Tibial artery (tissue), 4 donors: Measurements from ENCODE around the gene CDC42BPA.

Experiments used
- DNase-seq, 2 donors: peaks; one replicate each; pipeline ENCODE4 v3.0.0-alpha.2; 2019
- H3K27ac ChIP-seq, 2 donors: fragments of 200-600 bp; sonication (generic) in 1 of 2; 1 replicate in 1 of 2; 2 replicates in 1 of 2; pipeline ENCODE4 v1.5.1; 2018 to 2019; ENCODE audit warnings: mild to moderate bottlenecking in 1 of 2
- H3K27me3 ChIP-seq, 2 donors: fragments of 200-600 bp; sonication (generic) in 1 of 2; one replicate each; pipeline versions ENCODE4 v1.5.1 to v1.6.0; 2016 to 2019
- H3K36me3 ChIP-seq, 3 donors: fragments of 200-600 bp; sonication (generic) in 2 of 3; one replicate each; pipeline ENCODE4 v1.5.1; 2016 to 2019; ENCODE audit warnings: mild to moderate bottlenecking in 2 of 3
- H3K4me1 ChIP-seq, 4 donors: fragments of 200-600 bp; sonication (generic) in 2 of 4; 1 replicate in 3 of 4; 2 replicates in 1 of 4; pipeline ENCODE4 v1.5.1; 2016 to 2019
- H3K4me3 ChIP-seq, 2 donors: fragments of 200-600 bp; sonication (generic) in 1 of 2; 1 replicate in 1 of 2; 2 replicates in 1 of 2; pipeline ENCODE4 v1.5.1; 2018 to 2019; ENCODE audit warnings: mild to moderate bottlenecking in 2 of 2
- H3K9me3 ChIP-seq, 3 donors: fragments of 200-600 bp; sonication (generic) in 1 of 3; one replicate each; pipeline ENCODE4 v1.5.1; 2016 to 2019
- CTCF ChIP-seq, 2 experiments: fragments of 200-600 bp in 1 of 2; fragments of 450-650 bp in 1 of 2; IDR thresholded peaks; one replicate each; pipeline ENCODE4 v1.5.1; 2017 to 2019; ENCODE audit warnings: antibody characterized with exemption in 2 of 2, mild to moderate bottlenecking in 1 of 2, moderate library complexity in 1 of 2
- intact Hi-C: fragments of 100-400 bp; cut with DNase I; formaldehyde crosslinking; loops from one replicate; pipeline ENCODE4 v1.15.0; 2023; ENCODE audit warnings: low total_unique reads

CDC42BPA gene

GRCh38 chr1:226984521-226985238, 333.6 kb downstream of the CDC42BPA start:
- intact Hi-C loops: no loop called here
- Histone ChIP-seq H3K27ac (peak overlapping the region in 1 of 2 donors; percentile 5), H3K36me3 (peaks cover 18 to 79% (median 48%) of the 10 kb centered on the region in 3 donors), H3K4me1 (peaks cover 0 to 31% (median 14%) of the 10 kb centered on the region in 4 donors), H3K27me3 (no peaks in the 10 kb centered on the region), H3K9me3 (no peaks in the 10 kb centered on the region), H3K4me3 (no peak overlapping the region)
- no peak for DNase-seq
- TF ChIP-seq CTCF (IDR thresholded peaks at IDR 0.05): no peak

GRCh38 chr1:226983992-226984364, 334.3 kb downstream of the CDC42BPA start:
- Histone ChIP-seq H3K36me3 (peaks cover 18 to 86% (median 48%) of the 10 kb centered on the region in 3 donors), H3K4me1 (peaks cover 0 to 31% (median 10%) of the 10 kb centered on the region in 4 donors), H3K4me3 (no peak overlapping the region), H3K27ac (no peak overlapping the region), H3K27me3 (no peaks in the 10 kb centered on the region), H3K9me3 (no peaks in the 10 kb centered on the region)
- TF ChIP-seq CTCF (IDR thresholded peaks at IDR 0.05): no peak
- no peak for DNase-seq
- intact Hi-C loops: no loop called here

GRCh38 chr1:226983247-226983991, 334.9 kb downstream of the CDC42BPA start:
- H3K27me3 ChIP-seq: no peaks in the 10 kb centered on the region
- intact Hi-C loops: no loop called here
- H3K4me1 ChIP-seq: peaks cover 0 to 25% (median 5%) of the 10 kb centered on the region in 4 donors
- H3K4me3 ChIP-seq: no peak overlapping the region
- no peak overlapping the region for H3K27ac ChIP-seq
- no peak for DNase-seq
- H3K36me3 ChIP-seq: peaks cover 18 to 90% (median 48%) of the 10 kb centered on the region in 3 donors
- no peak for TF ChIP-seq CTCF (IDR thresholded peaks at IDR 0.05)
- H3K9me3 ChIP-seq: no peaks in the 10 kb centered on the region

GRCh38 chr1:226982451-226983177, 335.7 kb downstream of the CDC42BPA start:
- no peaks in the 10 kb centered on the region for H3K9me3 ChIP-seq
- H3K27ac ChIP-seq: no peak overlapping the region
- peaks cover 18 to 91% (median 44%) of the 10 kb centered on the region in 3 donors for H3K36me3 ChIP-seq
- intact Hi-C loops: no loop called here
- no peaks in the 10 kb centered on the region for H3K27me3 ChIP-seq
- H3K4me3 ChIP-seq: no peak overlapping the region
- peaks cover 0 to 19% (median 4%) of the 10 kb centered on the region in 4 donors for H3K4me1 ChIP-seq
- no peak for DNase-seq
- no peak for TF ChIP-seq CTCF (IDR thresholded peaks at IDR 0.05)

- no peak for DNase-seq
- Histone ChIP-seq H3K36me3 (peaks cover 15 to 86% (median 36%) of the 10 kb centered on the region in 3 donors), H3K27me3 (no peaks in the 10 kb centered on the region), H3K9me3 (no peaks in the 10 kb centered on the region), H3K4me1 (peaks cover 0 to 19% (median 4%) of the 10 kb centered on the region in 4 donors), H3K27ac (no peak overlapping the region), H3K4me3 (no peak overlapping the region)
- no peak for TF ChIP-seq CTCF (IDR thresholded peaks at IDR 0.05)
- intact Hi-C loops: no loop called here
Observed at GRCh38 chr1:226981838-226982237, 336.5 kb downstream of the CDC42BPA start.
